A172 (cell line): ENCODE data around the gene OR13J1. TPM values are rescaled to one million over a fixed set of nuclear protein-coding genes. Genes with fewer than 3 reads are reported as not detected.
A peak's percentile ranks its signal among the peaks of the same experiment; 100 is the strongest.
"Not testable (repeated sequence)": the region's sequence is repeated elsewhere in the genome, so short reads cannot be mapped to it uniquely, and the experiment has no call there.

Source experiments
- DNase-seq: peaks from one replicate; pipeline ENCODE4 v3.0.0-alpha.2; 2015; ENCODE audit warnings: low spot score
- total RNA-seq: library from RNA; depleted of rRNA; stranded (reverse); fragments of >200 nt; shearing (Covaris generic); gene quantifications from 2 replicates; pipeline ENCODE4 v1.2.3, GENCODE V29; 2014; rRNA removed

The OR13J1 gene, protein sequence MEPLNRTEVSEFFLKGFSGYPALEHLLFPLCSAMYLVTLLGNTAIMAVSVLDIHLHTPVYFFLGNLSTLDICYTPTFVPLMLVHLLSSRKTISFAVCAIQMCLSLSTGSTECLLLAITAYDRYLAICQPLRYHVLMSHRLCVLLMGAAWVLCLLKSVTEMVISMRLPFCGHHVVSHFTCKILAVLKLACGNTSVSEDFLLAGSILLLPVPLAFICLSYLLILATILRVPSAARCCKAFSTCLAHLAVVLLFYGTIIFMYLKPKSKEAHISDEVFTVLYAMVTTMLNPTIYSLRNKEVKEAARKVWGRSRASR
- total RNA-seq, result not detected in 2 replicates

DNA sequence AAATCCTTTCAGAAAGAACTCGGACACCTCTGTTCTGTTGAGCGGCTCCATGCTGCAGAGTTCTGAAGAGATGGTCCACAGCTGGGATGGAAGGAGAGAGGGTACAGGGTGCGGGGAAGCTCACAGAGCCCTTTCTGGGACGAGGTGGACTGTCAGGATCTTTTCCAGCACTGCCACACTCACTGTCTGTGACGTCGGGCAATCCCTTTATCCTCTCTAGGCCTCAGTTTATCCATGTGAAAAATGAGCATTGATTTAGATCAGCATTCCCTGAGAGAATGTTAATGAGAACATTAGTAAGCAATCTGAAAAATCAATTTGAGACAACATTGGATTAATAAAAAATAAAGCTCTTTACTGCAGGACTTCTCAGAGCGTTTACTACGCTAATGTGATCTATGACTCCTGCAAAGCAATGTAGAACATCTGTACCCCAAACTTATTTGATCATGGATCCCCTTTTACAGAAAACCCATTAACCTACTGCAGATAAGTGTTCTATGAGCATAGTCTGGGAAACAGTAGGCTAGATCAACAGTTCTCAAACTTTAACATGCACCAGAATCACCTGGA is at the start of gene OR13J1:
Gene OR13J1 (minus strand): TSS at position 51 of the 573 bp plus-strand sequence. CDS start 0 bp downstream, at position 51.
- no peak for DNase-seq

DNA sequence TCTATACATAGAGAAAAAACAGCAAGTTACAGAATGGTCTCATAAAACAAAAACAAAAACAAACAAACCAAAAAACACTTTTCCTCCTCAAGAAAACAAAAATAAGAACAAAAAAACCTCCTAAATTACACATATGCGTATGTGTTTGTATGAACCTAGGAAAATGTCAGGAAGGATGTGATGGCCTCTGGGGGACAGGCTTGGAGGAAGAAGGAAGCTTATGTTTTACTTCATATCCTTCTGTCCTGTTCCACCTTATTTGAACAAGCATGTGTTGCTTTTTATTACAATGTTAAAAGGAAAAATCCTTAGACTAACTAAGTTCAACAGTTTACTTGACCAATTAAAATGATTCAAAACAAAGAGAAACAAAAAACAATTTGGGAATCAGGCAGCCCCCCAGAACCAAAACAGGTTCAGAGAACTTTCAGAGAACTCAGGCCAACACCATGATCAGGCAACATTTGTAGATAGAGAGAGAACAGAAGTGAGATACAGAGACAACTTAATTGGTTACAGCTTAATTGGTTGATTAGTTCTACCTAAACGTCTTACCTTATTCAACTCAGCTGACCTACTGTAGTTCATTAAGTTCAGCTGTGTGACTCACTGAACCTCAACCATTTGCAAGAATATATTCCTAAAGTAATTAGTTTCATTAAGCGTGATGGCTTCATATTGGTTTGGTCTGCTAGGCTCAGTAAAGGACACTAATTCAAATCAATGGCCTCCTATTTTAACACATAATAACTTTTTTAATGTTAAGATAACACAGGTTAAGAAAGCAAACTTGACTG is 49.2 kb upstream of the OR13J1 start:
- no peak for DNase-seq

DNA sequence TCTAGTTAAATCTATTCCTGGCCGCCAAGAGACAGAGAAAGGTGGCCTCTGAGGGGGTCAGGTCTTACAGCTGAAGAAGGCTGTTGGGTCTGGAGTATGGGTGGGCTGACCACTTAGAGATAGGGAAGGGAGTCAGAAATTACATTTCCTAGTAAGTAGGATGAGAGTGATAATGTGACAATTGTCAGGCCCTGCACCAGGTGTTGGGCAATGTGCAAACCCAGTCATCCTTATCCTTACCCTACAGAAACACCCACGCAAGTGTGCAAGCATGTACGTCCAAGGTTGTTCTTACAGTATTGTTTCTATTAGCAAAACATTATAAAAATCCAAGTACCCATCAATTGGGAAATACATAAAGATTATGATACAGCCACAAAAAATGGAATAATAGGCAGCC is 48.6 kb upstream of the OR13J1 start:
- no peak for DNase-seq

DNA sequence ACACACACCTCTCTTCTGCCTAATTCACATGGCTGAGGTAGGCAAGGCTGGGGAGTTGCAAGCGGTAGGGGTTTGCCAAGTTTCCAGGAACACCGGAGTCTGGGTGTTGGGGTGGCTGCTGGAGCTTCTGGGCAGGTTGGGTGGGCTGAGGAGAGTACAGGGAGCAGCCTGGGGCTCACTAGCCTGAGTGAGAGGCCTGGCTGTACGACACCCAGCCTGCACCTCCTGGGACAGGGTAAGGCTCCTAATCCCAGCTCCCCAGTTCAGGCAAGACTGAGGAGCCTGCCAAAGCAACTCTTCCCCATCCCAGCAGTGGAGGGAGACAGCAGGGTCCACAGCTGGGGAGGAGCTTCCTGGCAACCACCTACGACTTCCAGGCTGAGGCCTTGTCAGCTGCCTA is 47.1 kb upstream of the OR13J1 start:
- DNase-seq, result no peak

DNA sequence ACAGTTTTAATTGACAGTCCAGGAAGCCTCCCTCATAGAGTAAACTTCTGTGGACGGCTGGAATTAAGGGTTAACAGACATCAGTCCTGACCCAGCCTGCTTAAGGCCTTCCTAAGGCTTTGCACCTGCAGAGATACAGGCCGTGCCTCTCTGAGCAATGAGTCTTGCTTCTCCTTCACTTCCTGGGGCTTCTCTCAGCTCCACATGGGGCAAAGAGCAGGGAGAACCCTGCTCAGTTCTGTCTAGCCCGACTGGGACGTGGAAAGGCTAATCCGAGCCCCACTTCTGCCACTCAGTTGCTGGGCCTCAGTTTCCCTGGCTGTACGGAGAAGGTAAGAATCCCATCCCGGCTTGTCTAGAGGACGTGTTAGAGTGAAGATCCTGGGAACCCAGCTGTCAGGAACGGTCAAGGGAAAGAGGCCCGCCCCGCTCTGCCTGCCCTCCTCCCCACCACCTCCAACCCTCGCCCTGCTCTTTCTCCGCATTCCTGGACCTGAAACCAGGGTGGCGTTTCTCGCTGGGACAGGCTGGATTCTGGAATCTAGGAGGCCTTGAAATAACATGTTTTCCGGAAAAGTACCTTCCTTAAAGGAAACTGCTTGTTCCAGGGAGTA is 45.6 kb upstream of the OR13J1 start:
- no peak for DNase-seq

DNA sequence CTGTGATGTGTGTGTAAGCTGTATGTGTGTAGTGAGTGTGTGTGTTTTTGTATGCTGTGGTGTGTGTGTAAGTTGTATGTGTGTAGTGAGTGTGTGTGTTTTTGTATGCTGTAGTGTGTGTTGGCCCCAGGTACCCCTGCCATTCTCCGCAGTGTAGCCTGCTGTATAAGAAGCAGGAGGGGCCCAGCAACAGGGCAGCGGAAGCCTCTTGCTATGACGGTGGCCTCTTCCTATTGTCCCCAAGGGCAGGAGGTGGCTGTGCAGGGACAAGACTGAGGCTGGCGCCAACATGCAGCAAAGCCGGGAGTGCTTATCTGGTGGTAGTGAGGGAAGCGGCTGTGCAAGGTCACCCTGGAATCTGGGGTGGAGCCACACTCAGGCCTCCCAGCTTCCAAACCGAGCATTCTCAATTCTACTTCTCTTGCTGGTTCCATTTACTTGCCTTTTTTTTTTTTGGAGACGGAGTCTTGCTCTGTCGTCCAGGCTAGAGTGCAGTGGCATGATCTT is 44.2 kb upstream of the OR13J1 start:
- no peak for DNase-seq

DNA sequence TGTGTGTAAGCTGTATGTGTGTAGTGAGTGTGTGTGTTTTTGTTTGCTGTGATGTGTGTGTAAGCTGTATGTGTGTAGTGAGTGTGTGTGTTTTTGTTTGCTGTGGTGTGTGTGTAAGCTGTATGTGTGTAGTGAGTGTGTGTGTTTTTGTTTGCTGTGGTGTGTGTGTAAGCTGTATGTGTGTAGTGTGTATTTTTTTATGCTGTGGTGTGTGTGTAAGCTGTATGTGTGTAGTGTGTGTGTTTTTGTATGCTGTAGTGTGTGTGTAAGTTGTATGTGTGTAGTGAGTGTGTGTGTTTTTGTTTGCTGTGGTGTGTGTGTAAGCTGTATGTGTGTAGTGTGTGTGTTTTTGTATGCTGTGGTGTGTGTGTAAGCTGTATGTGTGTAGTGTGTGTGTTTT is 43.2 kb upstream of the OR13J1 start:
- not testable (repeated sequence) for DNase-seq

DNA sequence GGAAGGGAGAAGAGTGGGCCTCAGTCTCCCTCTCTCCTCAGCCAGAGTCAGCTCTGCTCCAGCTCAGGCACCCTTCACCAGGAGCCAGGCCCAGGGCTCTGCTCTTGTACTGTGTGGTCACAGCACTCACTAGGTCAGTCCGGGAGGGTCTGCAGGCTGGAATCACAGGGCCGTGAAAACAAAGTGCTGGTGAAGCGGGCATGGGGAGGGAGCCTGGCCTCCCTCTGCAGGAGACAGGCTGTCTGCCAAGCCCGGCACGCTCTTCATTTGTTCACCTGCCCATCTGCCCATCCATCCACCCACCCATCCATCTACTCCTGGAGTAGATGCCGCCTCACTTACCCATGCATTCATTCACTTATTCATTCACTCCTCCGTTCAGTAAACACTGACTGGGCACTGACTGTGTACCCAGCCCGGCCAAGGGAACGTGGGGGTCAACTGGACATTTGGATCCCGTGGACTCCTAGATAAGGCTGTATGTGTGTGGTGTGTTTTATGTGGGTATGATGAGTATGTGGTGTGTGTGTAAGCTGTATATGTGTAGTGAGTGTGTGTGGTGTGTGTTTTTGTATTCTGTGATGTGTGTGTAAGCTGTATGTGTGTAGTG is 42.7 kb upstream of the OR13J1 start:
- DNase-seq, result no peak

DNA sequence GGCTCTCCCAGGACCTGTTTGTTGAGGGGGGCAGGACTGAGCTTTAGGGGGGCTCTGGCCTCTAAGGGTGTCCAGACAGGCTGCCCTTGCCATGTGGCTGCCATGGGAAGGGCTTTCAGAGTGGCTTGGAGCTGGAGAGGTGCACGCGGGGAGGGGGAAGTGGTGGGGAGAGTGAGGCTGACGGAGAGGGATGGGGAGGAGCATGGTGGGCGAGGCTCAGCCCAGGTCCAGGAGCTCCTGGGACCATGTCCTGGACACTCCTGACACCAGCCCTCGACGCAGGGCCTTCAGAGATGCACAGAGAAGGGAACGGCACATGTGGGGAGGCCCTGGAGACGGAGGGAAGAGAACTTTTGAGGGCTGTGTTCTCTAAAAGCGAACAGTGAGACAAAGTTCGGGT is 41.5 kb upstream of the OR13J1 start:
- DNase-seq, result no peak

DNA sequence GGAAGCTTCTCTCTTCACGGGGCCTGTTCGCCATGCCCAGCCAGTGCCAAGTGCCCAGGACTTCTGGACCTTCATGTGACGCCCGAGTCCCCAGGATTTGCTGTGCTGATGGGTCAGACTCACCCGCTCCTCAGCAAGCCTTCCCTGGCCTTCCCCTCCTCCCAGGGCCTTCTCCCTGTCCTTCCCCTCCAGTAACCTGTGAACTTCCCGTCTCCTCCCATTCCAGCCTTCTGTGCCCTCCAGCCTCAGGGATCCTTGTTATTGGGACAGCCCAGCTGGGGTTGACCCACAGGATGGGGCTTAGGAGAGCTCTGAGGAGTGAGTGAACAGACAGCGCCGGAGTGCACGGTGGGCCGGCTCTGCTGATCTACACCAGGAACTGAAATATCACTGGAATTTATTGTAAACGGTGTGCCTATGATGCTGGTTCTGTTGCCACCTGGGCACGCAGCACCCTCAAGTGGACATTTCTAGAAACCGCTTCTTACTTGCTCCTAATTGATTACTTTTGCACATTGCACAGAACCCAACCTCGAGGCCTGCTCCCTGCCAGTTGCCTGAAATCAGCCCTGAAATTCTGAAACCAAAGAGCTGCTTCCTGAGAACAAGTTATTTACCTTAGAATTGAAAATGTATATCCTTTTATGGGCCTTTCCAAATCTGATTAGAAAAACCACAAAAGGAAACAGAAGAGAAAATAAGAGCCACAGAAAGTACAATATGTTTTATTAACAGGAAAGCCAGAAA is 40.6 kb upstream of the OR13J1 start:
- peak; percentile 74 for DNase-seq

DNA sequence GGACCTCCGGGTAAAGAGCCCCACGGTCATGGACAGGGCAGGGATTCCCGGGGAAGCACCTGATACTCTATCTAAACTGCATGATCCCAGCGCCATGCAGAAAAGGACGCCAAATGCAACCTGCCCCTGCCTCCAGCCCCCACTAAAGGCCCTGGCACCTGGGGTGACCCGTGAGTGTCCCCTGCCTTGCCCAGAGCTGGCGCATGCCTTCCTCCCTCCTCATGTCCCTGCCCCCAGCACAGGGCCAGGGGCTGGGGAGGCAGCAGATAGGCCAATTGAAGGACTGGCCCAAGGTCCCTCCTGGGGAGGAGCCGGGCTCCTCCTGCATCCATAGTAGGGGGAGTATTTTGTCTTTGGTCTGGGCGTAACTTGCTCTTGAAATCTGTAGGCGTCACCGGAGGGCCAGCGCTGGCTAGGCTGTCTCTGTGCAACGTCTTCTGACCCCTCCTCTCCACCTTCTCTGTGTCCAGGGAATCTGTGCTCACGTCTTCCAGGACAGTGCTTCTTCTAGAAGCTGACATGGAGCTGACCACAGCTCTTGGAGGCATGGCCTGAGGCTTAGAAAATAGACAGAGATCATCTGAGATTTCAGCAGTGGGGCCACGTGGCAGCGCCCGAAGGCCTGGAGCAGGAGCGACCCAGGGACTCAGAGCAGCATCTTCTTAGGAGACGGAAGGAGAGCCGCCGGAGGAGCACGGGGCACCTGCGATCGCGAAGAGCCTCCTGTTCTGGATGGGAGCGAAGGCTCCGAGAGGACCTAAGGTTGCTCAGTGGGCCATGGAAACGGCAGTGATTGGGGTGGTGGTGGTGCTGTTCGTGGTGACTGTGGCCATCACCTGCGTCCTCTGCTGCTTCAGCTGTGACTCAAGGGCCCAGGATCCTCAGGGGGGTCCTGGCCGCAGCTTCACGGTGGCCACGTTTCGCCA is 39.7 kb upstream of the OR13J1 start:
- DNase-seq, result no peak

DNA sequence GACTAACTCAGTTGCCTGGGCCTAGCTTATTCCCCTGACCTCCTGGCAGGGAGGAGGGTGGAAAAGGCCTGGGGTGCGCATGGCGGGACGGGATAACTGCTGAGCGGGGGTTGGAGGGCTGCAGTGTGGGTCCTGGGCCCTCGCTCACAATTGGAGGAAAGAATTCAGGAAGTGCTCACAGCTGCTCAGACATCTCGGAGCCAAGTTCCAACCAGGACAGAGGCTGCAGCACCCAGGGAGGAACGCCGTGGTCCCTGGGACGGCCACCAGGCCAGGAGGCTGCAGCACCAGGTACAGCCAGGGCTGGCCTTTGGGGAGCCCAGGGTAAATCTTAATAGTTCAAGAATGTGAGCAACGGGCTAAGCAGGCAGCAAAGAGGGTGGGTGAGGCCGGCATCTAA is 39.1 kb upstream of the OR13J1 start, which contains the start of gene SPAAR:
Gene SPAAR (plus strand): TSS at position 217 of the 400 bp plus-strand sequence. CDS start 974 bp downstream, outside the sequence.
- no peak for DNase-seq

DNA sequence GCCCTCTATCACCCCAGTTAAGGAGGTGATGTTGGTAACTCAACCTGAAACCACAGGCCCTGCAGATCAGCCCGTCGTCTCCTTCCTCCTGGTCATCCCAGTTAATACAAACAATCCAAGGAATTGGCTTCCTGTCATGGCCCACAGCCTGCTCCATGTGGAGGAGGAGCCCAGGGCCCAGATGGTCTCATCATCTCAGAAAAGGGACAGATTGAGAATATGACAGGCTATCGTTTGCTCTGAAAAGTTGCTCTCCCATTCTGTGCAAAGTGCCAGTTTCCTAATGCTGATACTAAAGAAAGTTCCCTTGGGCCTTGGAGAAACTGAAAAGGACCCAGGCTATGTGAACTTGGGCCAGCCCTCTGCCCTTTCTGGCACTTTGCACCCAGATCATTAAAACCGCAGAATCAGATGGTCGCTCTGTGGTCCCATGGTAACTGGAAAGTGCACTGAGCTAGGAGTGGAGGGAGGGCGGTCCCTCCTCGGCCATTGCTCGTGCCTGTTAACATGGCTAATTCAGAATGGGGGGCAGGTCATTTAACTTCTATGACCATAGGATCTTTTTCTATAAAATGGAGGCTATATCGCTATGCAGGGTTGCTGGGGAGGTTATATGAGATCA is 38.4 kb upstream of the OR13J1 start:
- no peak for DNase-seq

DNA sequence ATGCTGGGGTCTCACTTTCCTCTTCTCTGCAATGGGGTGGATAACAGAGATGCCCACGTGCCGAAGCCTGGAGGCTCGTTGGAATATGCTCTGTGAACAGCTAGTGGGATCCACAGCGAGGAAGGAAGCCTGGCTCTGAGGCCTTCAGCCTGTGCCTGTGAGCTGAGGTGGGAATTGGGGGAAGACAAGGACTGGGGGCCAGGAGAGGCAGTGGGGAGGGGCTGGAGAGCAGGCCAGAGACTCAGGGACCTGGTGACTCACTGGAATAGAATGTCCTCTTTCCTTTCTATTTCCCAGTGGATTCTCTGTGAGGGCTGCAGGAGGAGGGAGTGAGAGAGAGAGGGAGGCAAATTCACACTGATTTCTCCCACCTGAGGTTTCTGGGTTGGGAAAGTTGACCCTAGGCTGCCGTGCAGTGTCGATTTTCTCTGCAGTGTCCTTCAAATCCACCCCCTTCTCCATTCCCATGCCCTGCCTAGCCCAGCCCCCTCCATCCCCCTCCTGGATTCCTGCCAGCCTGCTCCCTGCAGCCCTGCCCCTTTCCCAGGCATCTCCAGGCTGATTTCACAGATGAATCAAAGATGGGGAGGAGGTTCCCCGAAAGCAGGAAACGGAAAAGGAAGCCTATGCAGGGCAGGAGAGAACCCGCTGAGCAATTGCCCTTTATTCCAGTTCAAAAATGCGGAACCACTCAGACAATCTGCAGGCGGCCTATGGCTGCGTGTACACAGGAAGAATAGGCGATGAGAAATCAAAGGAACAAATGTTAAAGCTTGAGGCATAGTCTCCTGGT is 37.7 kb upstream of the OR13J1 start:
- DNase-seq, result peak; percentile 97

DNA sequence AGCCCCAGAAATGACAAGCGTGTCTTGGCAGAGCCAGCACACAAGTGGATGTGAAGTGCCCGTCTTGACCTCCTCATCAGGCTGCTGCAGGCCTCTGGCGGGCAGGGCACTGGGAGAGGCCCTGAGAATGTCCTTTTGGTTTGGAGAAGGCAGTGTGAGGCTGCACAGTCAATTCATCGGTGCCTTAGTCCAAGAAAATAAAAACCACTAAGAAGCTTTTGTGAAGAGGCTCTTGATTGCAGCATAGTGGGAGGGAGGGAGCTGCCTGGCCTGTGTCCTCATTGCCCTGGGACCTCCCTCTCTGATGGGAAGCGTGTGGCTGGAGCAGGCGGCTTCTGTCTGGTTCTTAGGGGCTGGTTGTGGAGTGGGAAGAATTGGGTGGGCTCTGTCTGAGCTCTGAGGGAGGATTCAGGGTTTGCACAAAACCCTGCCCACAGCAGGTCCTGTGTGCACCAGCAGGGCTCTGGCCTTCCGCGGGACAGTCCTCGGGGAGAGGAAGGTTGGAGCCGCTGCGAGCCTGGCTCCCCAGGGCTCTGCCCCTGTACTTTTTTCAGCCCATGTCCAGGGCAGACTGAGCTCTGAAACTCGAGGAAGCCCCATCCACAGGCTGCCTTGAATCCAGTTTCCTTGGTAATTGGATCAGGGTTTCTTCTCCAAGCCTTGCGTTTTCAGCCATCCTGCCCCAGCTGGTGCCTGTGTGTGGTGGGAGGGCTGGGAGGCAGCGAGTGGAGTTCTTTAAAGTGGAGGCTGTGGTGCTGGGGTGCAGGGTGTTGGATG is 36.9 kb upstream of the OR13J1 start:
- peak; percentile 67 for DNase-seq

DNA sequence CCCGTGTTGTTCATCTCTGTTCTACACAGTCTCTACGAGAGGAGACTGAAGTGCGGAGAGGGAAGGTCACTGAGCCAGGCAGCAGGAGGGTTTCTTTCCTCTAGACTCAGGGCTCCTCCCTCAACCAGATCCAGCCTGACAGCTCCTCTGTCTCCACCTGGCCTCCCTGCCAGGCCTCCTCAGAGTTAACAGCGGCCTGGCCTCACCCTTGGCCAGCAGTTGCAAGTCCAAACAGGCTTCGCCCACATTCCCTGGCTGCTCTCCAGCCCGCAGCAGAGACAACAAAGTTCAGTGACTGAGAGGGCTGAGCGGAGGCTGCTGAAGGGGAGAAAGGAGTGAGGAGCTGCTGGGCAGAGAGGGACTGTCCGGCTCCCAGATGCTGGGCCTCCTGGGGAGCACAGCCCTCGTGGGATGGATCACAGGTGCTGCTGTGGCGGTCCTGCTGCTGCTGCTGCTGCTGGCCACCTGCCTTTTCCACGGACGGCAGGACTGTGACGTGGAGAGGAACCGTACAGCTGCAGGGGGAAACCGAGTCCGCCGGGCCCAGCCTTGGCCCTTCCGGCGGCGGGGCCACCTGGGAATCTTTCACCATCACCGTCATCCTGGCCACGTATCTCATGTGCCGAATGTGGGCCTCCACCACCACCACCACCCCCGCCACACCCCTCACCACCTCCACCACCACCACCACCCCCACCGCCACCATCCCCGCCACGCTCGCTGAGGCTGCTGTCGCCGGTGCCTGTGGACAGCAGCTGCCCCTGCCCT is 35.9 kb upstream of the OR13J1 start, which contains the start of gene HRCT1:
Gene HRCT1 (plus strand): TSS at position 291 of the 768 bp plus-strand sequence. CDS start 86 bp downstream, at position 377.
- DNase-seq, result peak; percentile 93
